ENCODE results near the gene CCDC51. TPM values are rescaled to one million over a fixed set of nuclear protein-coding genes. Genes with fewer than 3 reads are reported as not detected.

The CCDC51 gene
- total RNA-seq, 1 donor from 2014 or later = 39.2 TPM

- TF ChIP-seq CTCF (IDR thresholded peaks at IDR 0.05; ENCODE audit: insufficient read depth, low read length, poor library complexity, severe bottlenecking) = no peak
- Histone ChIP-seq H3K36me3 (ENCODE audit: control insufficient read depth, insufficient read depth, low read length) (no peaks in the 10 kb centered on the region), H3K4me3 (ENCODE audit: low read depth, low read length) (peak within 1 kb of the TSS; percentile 81), H3K27me3 (ENCODE audit: control insufficient read depth, insufficient read depth, low read length) (no peaks in the 10 kb centered on the region)
- DNase-seq (ENCODE audit: low read depth) = no peak
Measured at GRCh38 chr3:48429960-48430707, 9.8 kb downstream of the CCDC51 start, which contains the start of gene PLXNB1. Gene PLXNB1 (minus strand): TSS chr3:48430086. CDS start chr3:48424611, 5,475 bp downstream.

- Histone ChIP-seq H3K4me3 (ENCODE audit: low read depth, low read length) (peak overlapping the region; percentile 81), H3K36me3 (ENCODE audit: control insufficient read depth, insufficient read depth, low read length) (peaks cover under 1% of the 10 kb centered on the region), H3K27me3 (ENCODE audit: control insufficient read depth, insufficient read depth, low read length) (no peaks in the 10 kb centered on the region)
- no peak for TF ChIP-seq CTCF (IDR thresholded peaks at IDR 0.05; ENCODE audit: insufficient read depth, low read length, poor library complexity, severe bottlenecking)
- DNase-seq (ENCODE audit: low read depth) = no peak
Measured at GRCh38 chr3:48429317-48429959, 10.5 kb downstream of the CCDC51 start.

- Histone ChIP-seq H3K27me3 (ENCODE audit: control insufficient read depth, insufficient read depth, low read length) (no peaks in the 10 kb centered on the region), H3K4me3 (ENCODE audit: low read depth, low read length) (peak overlapping the region; percentile 81), H3K36me3 (ENCODE audit: control insufficient read depth, insufficient read depth, low read length) (peaks cover 3% of the 10 kb centered on the region)
- DNase-seq (ENCODE audit: low read depth) = no peak
- no peak for TF ChIP-seq CTCF (IDR thresholded peaks at IDR 0.05; ENCODE audit: insufficient read depth, low read length, poor library complexity, severe bottlenecking)
Measured at GRCh38 chr3:48428572-48429316, 11.2 kb downstream of the CCDC51 start.

GRCh38 chr3:48428088-48428571 is 11.8 kb downstream of the CCDC51 start:
- DNase-seq (ENCODE audit: low read depth) = no peak
- no peaks in the 10 kb centered on the region for H3K27me3 ChIP-seq (ENCODE audit: control insufficient read depth, insufficient read depth, low read length)
- TF ChIP-seq CTCF (IDR thresholded peaks at IDR 0.05; ENCODE audit: insufficient read depth, low read length, poor library complexity, severe bottlenecking) = no peak
- peaks cover 3% of the 10 kb centered on the region for H3K36me3 ChIP-seq (ENCODE audit: control insufficient read depth, insufficient read depth, low read length)
- peak overlapping the region; percentile 81 for H3K4me3 ChIP-seq (ENCODE audit: low read depth, low read length)

- DNase-seq (ENCODE audit: low read depth) = no peak
- peak overlapping the region; percentile 81 for H3K4me3 ChIP-seq (ENCODE audit: low read depth, low read length)
- no peaks in the 10 kb centered on the region for H3K27me3 ChIP-seq (ENCODE audit: control insufficient read depth, insufficient read depth, low read length)
- TF ChIP-seq CTCF (IDR thresholded peaks at IDR 0.05; ENCODE audit: insufficient read depth, low read length, poor library complexity, severe bottlenecking) = no peak
- H3K36me3 ChIP-seq (ENCODE audit: control insufficient read depth, insufficient read depth, low read length) = peaks cover 3% of the 10 kb centered on the region
Measured at GRCh38 chr3:48427630-48427962, 12.3 kb downstream of the CCDC51 start.

Data from kidney epithelial cell (primary cell).